Heart left ventricle (tissue), 13 donors: Measurements from ENCODE around the gene TSACC.

Experiments used
- POLR2A ChIP-seq, 2 donors: fragments of 450-650 bp; IDR thresholded peaks; one replicate each; pipeline ENCODE4 v1.6.1; 2017; ENCODE audit warnings: antibody characterized with exemption in 2 of 2, mild to moderate bottlenecking in 2 of 2, moderate library complexity in 2 of 2
- TF ChIP-seq, protein P1 (sequence below), 12 donors: fragments of 200-600 bp; sonication (generic) in 4 of 12; IDR thresholded peaks; one replicate each; pipeline versions ENCODE4 v1.5.0 to v1.8.0; 2018 to 2022; ENCODE audit warnings: antibody characterized with exemption in 12 of 12, mild to moderate bottlenecking in 5 of 12
- donor health status: ischemic (EF 13 %, LVEDD 7.1; RV severe dilation, severe dysfunction).
- donor health status: DM: no; HTN: yes; CAD: no.
- donor health status: DM: no; HTN: no; CAD: no.
- donor health status: ischemic (EF 25% LVEDD 6.9; RV normal size, moderate dysfunction).
- donor health status: ischemic (EF 25% LVEDD 5.7; RV mildly dilated, moderate dysfunction).
- donor health status: ischemic (EF 35%, LVEDD 5.7; RV mildly dilated, moderate dysfunction).
- donor health status: nonischemic (EF 11% LVEDD 7.7; RV severe dilation, severe dysfunction).
- donor health status: DM: yes; HTN: yes; CAD: no.
- donor health status: PGD.
- donor health status: ischemic (EF 29% LVEDD 5.4; RV normal size, mild dysfunction).
- donor health status: nonischemic (EF 23%, LVEDD 6.1; RV moderate dilation, normal function).

DNA sequence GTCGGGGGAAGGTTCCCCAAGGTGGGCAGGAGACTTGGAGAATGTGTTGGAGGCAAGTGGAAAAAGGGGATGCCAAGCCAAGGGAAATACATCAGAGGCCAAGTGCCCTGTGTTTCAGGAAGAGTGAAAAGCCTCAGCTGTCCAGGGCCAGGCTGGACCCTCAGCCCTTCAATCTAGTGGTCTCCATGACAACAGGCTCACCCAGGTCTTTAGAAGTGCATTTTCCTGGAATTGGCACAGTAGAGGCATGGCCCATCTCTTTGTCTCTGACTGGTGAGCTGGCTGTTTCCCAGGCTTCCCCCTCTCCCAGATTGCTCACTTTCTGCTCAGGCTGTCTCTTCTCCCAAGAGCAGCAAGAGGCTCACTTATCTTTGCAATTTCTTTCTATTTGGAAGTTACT is 20.3 kb downstream of the TSACC start:
- TF ChIP-seq, protein P1, sequence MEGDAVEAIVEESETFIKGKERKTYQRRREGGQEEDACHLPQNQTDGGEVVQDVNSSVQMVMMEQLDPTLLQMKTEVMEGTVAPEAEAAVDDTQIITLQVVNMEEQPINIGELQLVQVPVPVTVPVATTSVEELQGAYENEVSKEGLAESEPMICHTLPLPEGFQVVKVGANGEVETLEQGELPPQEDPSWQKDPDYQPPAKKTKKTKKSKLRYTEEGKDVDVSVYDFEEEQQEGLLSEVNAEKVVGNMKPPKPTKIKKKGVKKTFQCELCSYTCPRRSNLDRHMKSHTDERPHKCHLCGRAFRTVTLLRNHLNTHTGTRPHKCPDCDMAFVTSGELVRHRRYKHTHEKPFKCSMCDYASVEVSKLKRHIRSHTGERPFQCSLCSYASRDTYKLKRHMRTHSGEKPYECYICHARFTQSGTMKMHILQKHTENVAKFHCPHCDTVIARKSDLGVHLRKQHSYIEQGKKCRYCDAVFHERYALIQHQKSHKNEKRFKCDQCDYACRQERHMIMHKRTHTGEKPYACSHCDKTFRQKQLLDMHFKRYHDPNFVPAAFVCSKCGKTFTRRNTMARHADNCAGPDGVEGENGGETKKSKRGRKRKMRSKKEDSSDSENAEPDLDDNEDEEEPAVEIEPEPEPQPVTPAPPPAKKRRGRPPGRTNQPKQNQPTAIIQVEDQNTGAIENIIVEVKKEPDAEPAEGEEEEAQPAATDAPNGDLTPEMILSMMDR (IDR thresholded peaks at IDR 0.05), result no peak
- TF ChIP-seq POLR2A (IDR thresholded peaks at IDR 0.05), result no peak
